Natural killer cell (primary cell): ENCODE measurements around the gene GSN. TPM values are rescaled to one million over a fixed set of nuclear protein-coding genes. Genes with fewer than 3 reads are reported as not detected.

Experiments used
- ATAC-seq, 3 donors: fragments of 150-1000 bp in 2 of 3; fragments of 200-7000 bp in 1 of 3; cut with Tn5 transposase; 1 replicate in 1 of 3; 2 replicates in 2 of 3; pipeline ENCODE4 v1.10.0; 2021; ENCODE audit warnings: mild to moderate bottlenecking in 2 of 3, moderate library complexity in 2 of 3
- DNase-seq, 2 donors: peaks; one replicate each; pipeline versions ENCODE4 v3.0.0 to v3.0.0-alpha.2; 2013 to 2021; ENCODE audit warnings: mixed read lengths in 1 of 2
- H3K27ac ChIP-seq: one replicate; pipeline ENCODE4 v1.5.1; 2013; ENCODE audit warnings: mild to moderate bottlenecking, low read length
- H3K27me3 ChIP-seq: one replicate; pipeline ENCODE4 v1.6.1; 2013; ENCODE audit warnings: low read length; ENCODE audit not compliant: control insufficient read depth, insufficient read depth
- H3K36me3 ChIP-seq: one replicate; pipeline ENCODE4 v1.6.1; 2013; ENCODE audit warnings: low read length; ENCODE audit not compliant: control insufficient read depth, insufficient read depth
- H3K4me1 ChIP-seq: one replicate; pipeline ENCODE4 v1.6.1; 2013; ENCODE audit warnings: low read length; ENCODE audit not compliant: control insufficient read depth, insufficient read depth
- H3K4me3 ChIP-seq: one replicate; pipeline ENCODE4 v1.5.1; 2013; ENCODE audit warnings: low read length
- H3K9me3 ChIP-seq: one replicate; pipeline ENCODE4 v1.6.1; 2013; ENCODE audit warnings: low read length; ENCODE audit not compliant: control insufficient read depth, insufficient read depth
- H3K27ac Mint-ChIP-seq, 2 donors: one replicate each; pipeline ENCODE4 v1.8.0; 2022; ENCODE audit warnings: mild to moderate bottlenecking in 2 of 2, mixed read lengths in 2 of 2, moderate library complexity in 1 of 2
- H3K27me3 Mint-ChIP-seq, 2 donors: one replicate each; pipeline ENCODE4 v1.8.0; 2022; ENCODE audit warnings: low read depth in 2 of 2, mixed read lengths in 2 of 2
- H3K36me3 Mint-ChIP-seq: one replicate; pipeline ENCODE4 v1.8.0; 2022; ENCODE audit warnings: mixed read lengths
- H3K4me1 Mint-ChIP-seq, 2 donors: one replicate each; pipeline ENCODE4 v1.8.0; 2022; ENCODE audit warnings: mixed read lengths in 2 of 2
- H3K4me3 Mint-ChIP-seq: one replicate; pipeline ENCODE4 v1.8.0; 2022; ENCODE audit warnings: mild to moderate bottlenecking, moderate library complexity, mixed read lengths
- H3K9me3 Mint-ChIP-seq, 2 donors: one replicate each; pipeline ENCODE4 v1.8.0; 2022; ENCODE audit warnings: mixed read lengths in 2 of 2
- WGBS: methylation state at CpG from one replicate; pipeline ENCODE4 v1.1.7; 2013; ENCODE audit warnings: missing lambda C conversion rate; ENCODE audit not compliant: insufficient coverage; 5-methylcytosine and 5-hydroxymethylcytosine counted together
- intact Hi-C: fragments of 100-400 bp; cut with micrococcal nuclease; formaldehyde crosslinking; loops from one replicate; pipeline ENCODE4 v1.14.2; 2022
- total RNA-seq, 4 donors: library from RNA; stranded (reverse); fragments of 120-200 nt in 1 of 4; gene quantifications; one replicate each; pipeline versions ENCODE4 v1.2.3 to v1.2.4, GENCODE V29; 2013 to 2022
- TF ChIP-seq, protein P1 (sequence below): fragments of 200-600 bp; IDR thresholded peaks from one replicate; pipeline ENCODE4 v1.8.0; 2022; ENCODE audit warnings: antibody characterized with exemption

Gene GSN
- total RNA-seq, 3 donors from 2014 or later (not counting 1 experiment from before 2014, with no cell fraction given) = 92.9 to 103 (median 103) TPM

DNA sequence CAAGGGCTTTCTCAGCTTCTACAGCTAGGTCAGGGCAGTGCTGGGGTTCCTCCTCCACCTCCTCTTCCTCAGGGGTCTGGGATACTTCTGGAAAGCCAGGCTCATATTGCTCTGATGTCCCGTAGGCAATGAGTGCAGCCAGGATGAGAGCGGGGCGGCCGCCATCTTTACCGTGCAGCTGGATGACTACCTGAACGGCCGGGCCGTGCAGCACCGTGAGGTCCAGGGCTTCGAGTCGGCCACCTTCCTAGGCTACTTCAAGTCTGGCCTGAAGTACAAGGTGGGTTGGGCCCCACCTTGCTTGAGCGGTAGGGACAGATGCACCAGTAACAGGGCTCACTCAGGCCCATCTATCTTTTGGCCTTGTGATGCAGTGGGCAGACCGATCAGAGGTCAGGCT lies 34.8 kb downstream of the GSN start:
- peaks cover 18 to 29% of the 10 kb centered on the region in 2 donors for H3K4me1 Mint-ChIP-seq
- peaks cover 23% of the 10 kb centered on the region for H3K4me1 ChIP-seq
- intact Hi-C loops = no loop called here
- DNase-seq (no peak), ATAC-seq (no peak)
- no peaks in the 10 kb centered on the region for H3K27me3 Mint-ChIP-seq
- no peaks in the 10 kb centered on the region for H3K27me3 ChIP-seq
- no peak overlapping the region for H3K4me3 ChIP-seq
- H3K9me3 ChIP-seq = no peaks in the 10 kb centered on the region
- peaks cover 9% of the 10 kb centered on the region for H3K36me3 Mint-ChIP-seq
- no peak overlapping the region for H3K4me3 Mint-ChIP-seq
- H3K27ac Mint-ChIP-seq = no peak overlapping the region
- 96% methylated on average over 13 of the region's 13 CpGs for WGBS
- peaks cover 28% of the 10 kb centered on the region for H3K36me3 ChIP-seq
- no peak overlapping the region for H3K27ac ChIP-seq
- TF ChIP-seq, protein P1, sequence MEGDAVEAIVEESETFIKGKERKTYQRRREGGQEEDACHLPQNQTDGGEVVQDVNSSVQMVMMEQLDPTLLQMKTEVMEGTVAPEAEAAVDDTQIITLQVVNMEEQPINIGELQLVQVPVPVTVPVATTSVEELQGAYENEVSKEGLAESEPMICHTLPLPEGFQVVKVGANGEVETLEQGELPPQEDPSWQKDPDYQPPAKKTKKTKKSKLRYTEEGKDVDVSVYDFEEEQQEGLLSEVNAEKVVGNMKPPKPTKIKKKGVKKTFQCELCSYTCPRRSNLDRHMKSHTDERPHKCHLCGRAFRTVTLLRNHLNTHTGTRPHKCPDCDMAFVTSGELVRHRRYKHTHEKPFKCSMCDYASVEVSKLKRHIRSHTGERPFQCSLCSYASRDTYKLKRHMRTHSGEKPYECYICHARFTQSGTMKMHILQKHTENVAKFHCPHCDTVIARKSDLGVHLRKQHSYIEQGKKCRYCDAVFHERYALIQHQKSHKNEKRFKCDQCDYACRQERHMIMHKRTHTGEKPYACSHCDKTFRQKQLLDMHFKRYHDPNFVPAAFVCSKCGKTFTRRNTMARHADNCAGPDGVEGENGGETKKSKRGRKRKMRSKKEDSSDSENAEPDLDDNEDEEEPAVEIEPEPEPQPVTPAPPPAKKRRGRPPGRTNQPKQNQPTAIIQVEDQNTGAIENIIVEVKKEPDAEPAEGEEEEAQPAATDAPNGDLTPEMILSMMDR = no peak
- H3K9me3 Mint-ChIP-seq = no peaks in the 10 kb centered on the region

DNA sequence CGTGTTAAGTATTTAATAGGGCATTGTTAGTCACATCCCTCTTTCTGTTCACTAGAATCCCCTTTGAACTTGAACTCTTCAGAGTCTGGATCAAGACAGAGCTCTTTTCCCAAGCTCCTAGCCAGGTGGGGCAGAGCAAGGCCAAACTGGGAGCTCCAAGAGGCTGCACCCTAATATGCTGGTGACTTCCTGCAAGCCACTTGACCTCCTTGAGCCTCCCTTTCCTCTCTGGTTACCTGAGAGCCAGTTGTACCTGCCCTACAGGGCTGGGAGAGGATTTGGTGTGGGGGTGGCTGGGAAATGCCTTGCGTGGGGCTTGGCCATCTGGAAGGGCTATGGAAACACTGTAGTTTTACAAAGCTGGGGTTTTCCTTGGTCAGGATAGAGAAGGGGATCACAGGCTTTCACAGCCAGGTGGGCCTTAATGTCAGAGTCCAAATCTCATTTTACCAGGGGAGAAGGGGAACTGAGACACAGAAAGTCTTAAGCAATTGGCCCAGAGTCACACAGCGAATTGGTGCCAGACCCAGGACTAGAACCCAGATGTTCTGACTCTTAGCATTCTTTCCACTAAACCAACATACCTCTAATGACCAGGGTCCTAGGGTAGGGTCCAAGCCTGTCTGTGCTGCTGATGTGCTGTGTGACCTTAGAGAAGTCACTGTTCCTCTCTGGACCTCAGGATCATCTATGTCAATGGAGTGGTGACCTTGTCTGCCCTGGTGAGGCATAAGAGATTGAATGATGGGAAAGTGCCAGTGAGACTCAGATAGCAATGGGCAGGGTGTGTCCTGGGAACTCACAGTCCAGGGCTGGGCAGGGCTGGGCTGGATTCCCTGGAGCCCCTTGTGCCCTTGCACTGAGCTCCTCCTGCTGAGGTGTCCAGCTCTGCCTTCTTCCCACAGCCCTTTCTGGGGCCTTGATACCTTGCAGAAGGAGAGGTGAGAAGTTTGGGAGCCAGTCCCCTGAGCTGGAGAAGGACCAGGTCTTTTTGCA lies 35.8 kb downstream of the GSN start:
- no peaks in the 10 kb centered on the region for H3K9me3 Mint-ChIP-seq
- TF ChIP-seq, protein P1 = no peak
- Histone ChIP-seq H3K9me3 (no peaks in the 10 kb centered on the region), H3K4me3 (no peak overlapping the region), H3K27me3 (no peaks in the 10 kb centered on the region), H3K36me3 (peaks cover 34% of the 10 kb centered on the region), H3K27ac (no peak overlapping the region), H3K4me1 (peaks cover 19% of the 10 kb centered on the region)
- no peak for ATAC-seq
- WGBS = 88% methylated on average over 3 of the region's 3 CpGs
- peaks cover 9% of the 10 kb centered on the region for H3K36me3 Mint-ChIP-seq
- H3K27me3 Mint-ChIP-seq = no peaks in the 10 kb centered on the region
- H3K27ac Mint-ChIP-seq = no peak overlapping the region
- peaks cover 11 to 21% of the 10 kb centered on the region in 2 donors for H3K4me1 Mint-ChIP-seq
- intact Hi-C loops = no loop called here
- no peak for DNase-seq
- no peak overlapping the region for H3K4me3 Mint-ChIP-seq

DNA sequence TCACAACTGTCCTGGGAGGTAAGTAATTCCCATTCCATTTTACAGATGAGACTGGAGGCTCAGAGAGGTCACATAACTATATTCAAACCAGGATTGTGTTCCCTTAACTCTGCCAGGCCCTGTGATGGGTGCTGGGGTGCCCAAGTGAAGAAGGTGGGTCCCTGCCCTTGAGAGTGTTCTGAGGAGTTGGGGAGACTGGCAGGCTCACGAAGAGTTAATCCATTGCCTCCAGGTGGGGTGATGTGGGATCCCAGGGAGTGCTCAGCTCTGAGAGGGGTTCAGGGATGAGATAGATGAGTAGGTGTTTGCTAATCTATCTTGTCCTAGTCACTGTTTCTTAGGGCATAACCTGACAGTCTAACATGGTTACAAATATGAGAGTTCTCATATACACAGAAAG lies 36.7 kb downstream of the GSN start:
- Mint-ChIP-seq H3K27ac (no peak overlapping the region), H3K27me3 (no peaks in the 10 kb centered on the region), H3K9me3 (no peaks in the 10 kb centered on the region), H3K4me1 (peaks cover 7 to 14% of the 10 kb centered on the region in 2 donors), H3K4me3 (no peak overlapping the region), H3K36me3 (peaks cover 9% of the 10 kb centered on the region)
- H3K4me3 ChIP-seq = no peak overlapping the region
- WGBS = 90% methylated on average over 1 of the region's 1 CpG
- H3K27me3 ChIP-seq = no peaks in the 10 kb centered on the region
- no peaks in the 10 kb centered on the region for H3K9me3 ChIP-seq
- peaks cover 12% of the 10 kb centered on the region for H3K4me1 ChIP-seq
- TF ChIP-seq, protein P1 = no peak
- intact Hi-C loops = no loop called here
- no peak for ATAC-seq
- peaks cover 35% of the 10 kb centered on the region for H3K36me3 ChIP-seq
- no peak for DNase-seq
- no peak overlapping the region for H3K27ac ChIP-seq
